AG04449 (cell line): ENCODE data around the gene GNB3.
"Not testable (repeated sequence)": the region's sequence is repeated elsewhere in the genome, so short reads cannot be mapped to it uniquely, and the experiment has no call there.

ENCODE experiments used
- CTCF ChIA-PET: fragments of 350-600 bp; formaldehyde crosslinking; extraction: SDS; loops from one replicate; lab custom pipeline; 2021; ENCODE audit warnings: antibody characterized with exemption; lab: Yijun Ruan, JAX
- POLR2A ChIA-PET: fragments of 400-600, 350-600 bp; formaldehyde crosslinking; extraction: SDS; loops from one replicate; lab custom pipeline; 2020; ENCODE audit warnings: antibody characterized with exemption, inconsistent platforms; lab: Yijun Ruan, JAX
- DNase-seq: peaks from one replicate; pipeline ENCODE4 v3.0.0-alpha.2; 2010; ENCODE audit warnings: low read depth, low spot score
- H3K4me3 ChIP-seq: 2 replicates; pipeline ENCODE4 v1.5.1; 2011; ENCODE audit warnings: low read depth, mild to moderate bottlenecking, control low read depth, low read length
- TF ChIP-seq, protein P1 (sequence below): IDR thresholded peaks from one replicate; pipeline ENCODE4 v1.5.1; 2011; ENCODE audit warnings: mild to moderate bottlenecking, moderate library complexity, low read length, control low read depth, inconsistent platforms; ENCODE audit not compliant: insufficient read depth; ENCODE audit errors: missing control alignments

GNB3 gene

DNA sequence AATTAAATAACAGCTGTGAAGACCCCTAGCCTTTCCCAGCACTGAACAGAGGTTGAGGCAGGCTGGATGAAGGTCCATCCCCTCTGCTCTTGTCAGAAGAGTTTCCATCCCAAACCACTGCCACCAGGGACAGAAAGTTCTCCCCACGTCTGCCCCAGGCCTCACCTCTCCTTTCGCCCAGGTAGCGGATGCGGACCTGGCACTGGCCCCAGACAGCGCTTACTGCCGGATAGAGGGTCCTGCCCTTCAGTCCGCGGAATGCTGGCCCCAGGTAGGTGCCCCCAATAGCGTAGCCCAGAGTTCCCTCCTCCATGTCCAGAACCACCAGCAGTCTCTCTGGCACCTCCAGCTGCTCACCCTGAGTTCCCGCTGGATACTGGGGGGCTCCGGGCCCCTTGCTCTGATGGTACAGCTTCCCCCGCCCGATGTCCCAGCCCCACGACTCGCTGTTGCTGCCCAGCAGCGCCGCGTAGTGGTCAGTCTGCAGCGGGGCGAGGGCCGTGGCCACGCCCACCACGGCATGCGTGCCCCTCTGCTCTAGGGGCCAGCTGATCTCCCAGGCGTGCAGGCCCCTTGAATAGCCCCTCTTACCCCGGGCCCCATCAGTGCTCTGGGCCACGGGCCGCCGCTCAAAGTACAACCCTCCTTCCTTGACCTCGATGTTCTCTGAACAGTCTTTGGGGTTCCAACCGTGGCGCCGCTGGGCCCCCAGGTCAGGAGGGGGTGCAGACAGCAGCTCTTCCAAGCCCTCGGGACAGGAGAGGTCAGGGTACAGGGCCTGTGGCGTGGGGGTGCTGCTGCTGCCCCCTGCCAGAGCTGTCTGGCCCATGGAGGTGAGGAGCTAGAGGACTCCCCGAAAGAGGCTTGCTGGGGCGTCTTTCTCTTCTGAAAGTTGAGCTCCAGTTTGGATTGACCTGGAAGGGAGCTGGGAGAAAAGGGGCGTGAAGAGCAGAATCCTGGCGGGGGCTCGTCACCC lies 31.6 kb downstream of the GNB3 start:
- ChIA-PET CTCF (interaction anchor here (0.6 to 6.3 kb wide), 44 partner anchors 9 to 323 kb away, joined by 3 to 88 read pairs (median 6); partner anchors contain the start of genes C12orf57, CDCA3, COPS7A and ENO2), POLR2A (interaction anchor here (0.6 to 10.2 kb wide), 18 partner anchors 9 to 207 kb away, joined by 3 to 164 read pairs (median 4); partner anchors contain the start of genes C12orf57, CDCA3, MLF2 and RNU7-1)
- H3K4me3 ChIP-seq: peak overlapping the region; percentile 78
- TF ChIP-seq, protein P1, sequence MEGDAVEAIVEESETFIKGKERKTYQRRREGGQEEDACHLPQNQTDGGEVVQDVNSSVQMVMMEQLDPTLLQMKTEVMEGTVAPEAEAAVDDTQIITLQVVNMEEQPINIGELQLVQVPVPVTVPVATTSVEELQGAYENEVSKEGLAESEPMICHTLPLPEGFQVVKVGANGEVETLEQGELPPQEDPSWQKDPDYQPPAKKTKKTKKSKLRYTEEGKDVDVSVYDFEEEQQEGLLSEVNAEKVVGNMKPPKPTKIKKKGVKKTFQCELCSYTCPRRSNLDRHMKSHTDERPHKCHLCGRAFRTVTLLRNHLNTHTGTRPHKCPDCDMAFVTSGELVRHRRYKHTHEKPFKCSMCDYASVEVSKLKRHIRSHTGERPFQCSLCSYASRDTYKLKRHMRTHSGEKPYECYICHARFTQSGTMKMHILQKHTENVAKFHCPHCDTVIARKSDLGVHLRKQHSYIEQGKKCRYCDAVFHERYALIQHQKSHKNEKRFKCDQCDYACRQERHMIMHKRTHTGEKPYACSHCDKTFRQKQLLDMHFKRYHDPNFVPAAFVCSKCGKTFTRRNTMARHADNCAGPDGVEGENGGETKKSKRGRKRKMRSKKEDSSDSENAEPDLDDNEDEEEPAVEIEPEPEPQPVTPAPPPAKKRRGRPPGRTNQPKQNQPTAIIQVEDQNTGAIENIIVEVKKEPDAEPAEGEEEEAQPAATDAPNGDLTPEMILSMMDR: peak; percentile 100
- DNase-seq: no peak

DNA sequence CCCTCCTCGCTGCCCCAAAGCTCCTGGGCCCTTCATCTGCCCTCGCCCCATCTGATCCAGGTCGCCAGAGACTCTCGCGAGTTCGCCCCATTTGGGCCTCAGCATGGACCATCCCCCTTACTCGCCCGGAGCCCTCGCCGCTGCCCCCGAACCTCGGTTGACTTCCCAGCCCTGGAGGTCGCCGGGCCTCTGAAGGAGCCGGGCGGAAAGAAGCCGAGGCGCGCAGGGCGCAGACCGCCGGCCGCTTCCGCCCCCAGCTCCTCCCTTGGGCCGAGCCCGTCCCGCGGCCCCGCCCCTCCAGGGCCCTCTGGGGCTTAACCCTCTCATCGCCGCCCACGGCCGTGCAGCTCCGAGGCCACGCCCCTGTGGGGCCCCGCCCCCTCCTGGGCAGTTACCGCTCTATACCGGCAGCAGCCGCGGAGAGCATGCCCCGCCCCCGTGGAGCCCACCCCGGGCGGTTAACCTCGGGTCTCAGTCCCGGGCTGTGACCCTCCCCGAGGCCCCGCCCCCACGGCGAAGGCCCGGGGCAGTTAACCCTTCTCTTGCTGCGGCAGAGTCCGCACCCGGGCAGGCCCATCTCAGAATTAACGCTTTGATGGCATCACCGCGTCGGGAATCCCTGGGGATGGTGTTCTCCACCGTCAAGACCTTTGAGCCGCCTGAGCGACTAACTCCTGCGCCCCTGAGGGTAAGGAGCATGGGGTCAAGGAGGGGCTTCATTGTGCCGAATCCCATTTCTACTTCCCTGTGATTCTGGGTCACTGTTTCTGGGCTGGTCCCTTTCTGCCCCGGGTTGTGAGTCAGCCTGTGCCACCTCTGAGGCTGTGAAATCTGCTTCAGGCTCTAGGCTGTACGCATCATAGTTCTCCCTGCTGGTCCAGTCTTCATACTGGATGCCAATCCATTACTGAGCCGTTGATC lies 32.6 kb downstream of the GNB3 start, which contains the start of gene SPSB2:
Gene SPSB2 (minus strand): TSS at position 210 of the 921 bp plus-strand sequence. CDS start 402 bp downstream, outside the sequence.
- peak within 1 kb of the TSS; percentile 78 for H3K4me3 ChIP-seq
- ChIA-PET POLR2A (interaction anchor here (0.6 to 10.2 kb wide), 16 partner anchors 9 to 120 kb away, joined by 3 to 164 read pairs (median 4); partner anchors contain the start of genes C12orf57, CDCA3, MLF2 and RNU7-1), CTCF (interaction anchor here (0.6 to 6.3 kb wide), 40 partner anchors 9 to 324 kb away, joined by 3 to 88 read pairs (median 8); partner anchors contain the start of genes C12orf57, CDCA3, COPS7A and ENO2)
- DNase-seq: no peak
- TF ChIP-seq, protein P1: no peak

DNA sequence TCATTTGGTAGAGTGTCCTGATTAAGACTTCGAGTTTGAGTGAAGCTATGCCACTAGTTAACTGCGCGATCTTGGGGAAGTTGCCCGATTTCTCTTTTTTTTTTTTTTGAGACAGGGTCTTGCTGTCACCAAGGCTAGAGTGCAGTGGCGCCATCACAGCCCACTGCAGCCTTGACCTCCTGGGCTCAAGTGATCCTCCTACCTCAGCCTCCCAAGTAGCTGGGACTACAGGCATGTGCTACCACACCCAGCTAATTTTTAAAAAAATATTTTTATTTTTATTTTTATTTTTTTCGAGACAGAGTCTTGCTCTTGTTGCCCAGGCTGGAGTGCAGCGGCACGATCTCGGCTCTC lies 33.3 kb downstream of the GNB3 start:
- H3K4me3 ChIP-seq: peak overlapping the region; percentile 78
- DNase-seq: not testable (repeated sequence)
- CTCF ChIA-PET: interaction anchor here (0.8 to 3.5 kb wide), 4 partner anchors 18 to 64 kb away, joined by 3 to 16 read pairs (median 7); no protein-coding TSS in a partner anchor
- POLR2A ChIA-PET: interaction anchor here (1.0 to 10.2 kb wide), 5 partner anchors 8 to 70 kb away, joined by 3 to 164 read pairs (median 9); partner anchors contain the start of genes C12orf57, CDCA3, ENO2 and RNU7-1

DNA sequence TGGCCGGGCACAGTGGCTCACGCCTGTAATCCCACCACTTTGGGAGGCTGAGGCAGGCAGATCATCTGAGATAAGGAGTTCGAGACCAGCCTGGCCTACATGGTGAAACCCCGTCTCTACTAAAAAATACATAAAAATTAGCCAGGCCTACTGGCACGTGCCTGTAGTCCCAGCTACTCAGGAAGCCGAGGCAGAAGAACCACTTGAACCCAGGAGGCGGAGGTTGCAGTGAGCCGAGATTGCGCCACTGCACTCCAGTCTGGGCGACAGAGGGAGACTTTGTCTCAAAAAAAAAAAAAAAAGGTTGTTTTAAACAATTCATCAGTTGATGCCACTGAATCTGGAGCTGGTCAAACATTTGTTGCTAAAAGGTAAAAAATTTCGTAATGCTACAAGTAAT lies 39.1 kb downstream of the GNB3 start:
- DNase-seq, H3K4me3 ChIP-seq: not testable (repeated sequence)
- POLR2A ChIA-PET: interaction anchor here (0.9 to 1.6 kb wide), 3 partner anchors 11 to 27 kb away, joined by 3 to 4 read pairs (median 3); partner anchors contain the start of genes TPI1 and USP5
- CTCF ChIA-PET: interaction anchor here (1.0 to 6.6 kb wide), 3 partner anchors 9 to 44 kb away, joined by 4 to 88 read pairs (median 32); partner anchors contain the start of genes SPSB2 and TPI1

DNA sequence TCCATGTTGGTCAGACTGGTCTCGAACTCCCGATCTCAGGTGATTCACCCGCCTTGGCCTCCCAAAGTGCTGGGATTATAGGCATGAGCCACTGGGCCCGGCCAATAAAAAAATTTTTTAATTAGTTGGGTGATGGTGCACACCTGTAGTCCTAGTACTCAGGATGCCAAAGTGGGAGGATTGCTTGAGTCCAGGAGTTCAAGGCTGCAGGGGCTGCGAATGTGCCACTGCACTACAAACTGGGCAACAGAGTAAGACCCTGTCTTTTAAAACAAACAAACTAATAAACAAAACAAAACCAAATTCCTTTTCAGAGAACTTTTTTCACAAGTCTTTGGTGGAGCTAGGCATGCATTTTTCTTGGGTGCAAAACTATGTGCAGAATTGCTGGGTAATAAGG lies 42.5 kb downstream of the GNB3 start:
- TF ChIP-seq, protein P1: no peak
- H3K4me3 ChIP-seq: no peak overlapping the region
- ChIA-PET POLR2A (interaction anchor here (2.0 to 2.8 kb wide), 3 partner anchors 8 to 15 kb away, joined by 10 to 11 read pairs (median 11); partner anchors contain the start of genes SPSB2 and TPI1), CTCF (interaction anchor here (3.6 to 6.6 kb wide), 2 partner anchors 8 to 13 kb away, joined by 32 to 88 read pairs; partner anchors contain the start of genes SPSB2 and TPI1)
- DNase-seq: no peak

DNA sequence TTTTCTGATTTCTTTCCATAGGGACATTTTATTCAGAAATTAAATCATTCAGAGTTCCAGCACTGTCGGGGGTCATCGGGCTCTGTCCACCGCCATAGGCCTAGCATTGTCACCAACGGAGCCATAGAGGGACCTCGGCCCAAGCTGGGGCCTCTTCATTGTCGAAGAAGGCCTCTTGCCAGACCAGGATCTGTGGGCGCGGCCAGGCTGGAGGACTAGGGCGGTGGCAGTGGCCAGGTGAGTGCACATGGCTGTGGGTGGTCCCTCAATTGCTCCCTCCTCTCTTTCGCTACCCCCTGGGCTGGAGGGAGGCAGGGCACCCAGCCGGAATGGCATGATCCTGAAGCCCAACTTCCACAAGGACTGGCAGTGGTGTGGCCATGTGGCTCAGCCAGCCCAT lies 43.0 kb downstream of the GNB3 start:
- no peak overlapping the region for H3K4me3 ChIP-seq
- CTCF ChIA-PET: interaction anchor here (3.6 to 6.6 kb wide), 2 partner anchors 8 to 13 kb away, joined by 32 to 88 read pairs; partner anchors contain the start of genes SPSB2 and TPI1
- TF ChIP-seq, protein P1: no peak
- POLR2A ChIA-PET: no interaction called here
- no peak for DNase-seq
